ENCODE measurements around the gene C7orf33. TPM values are rescaled to one million over a fixed set of nuclear protein-coding genes. Genes with fewer than 3 reads are reported as not detected.

C7orf33 gene
- total RNA-seq, 2 donors from 2014 or later = not detected

DNA sequence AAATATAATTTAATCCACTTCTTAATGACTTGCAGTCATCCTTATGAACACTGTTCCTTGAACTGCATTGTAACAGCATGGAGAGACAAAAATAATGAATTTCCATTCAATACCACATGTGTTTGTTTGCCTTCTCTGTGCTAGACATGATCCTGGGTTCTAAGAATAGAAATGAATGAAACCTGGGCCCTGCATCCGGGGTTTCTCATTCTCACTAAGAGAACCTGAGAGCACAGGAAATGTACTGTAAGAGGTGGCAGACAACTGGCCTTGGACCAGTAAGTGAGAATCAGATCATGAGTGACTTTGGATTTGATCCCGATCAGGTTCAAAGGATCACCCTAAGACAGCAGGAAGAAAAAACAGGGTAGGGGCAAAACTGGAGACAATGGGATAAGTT lies 70.9 kb downstream of the C7orf33 start:
- Histone ChIP-seq H3K4me1 (ENCODE audit: control insufficient read depth in 1 of 2, low read depth in 2 of 2) (peaks cover 0 to 13% of the 10 kb centered on the region in 2 donors), H3K36me3 (no peaks in the 10 kb centered on the region), H3K4me3 (no peak overlapping the region), H3K27ac (no peak overlapping the region), H3K27me3 (replicated peaks; ENCODE audit: insufficient read depth) (no peaks in the 10 kb centered on the region), H3K9me3 (no peaks in the 10 kb centered on the region)
- TF ChIP-seq, protein P1, sequence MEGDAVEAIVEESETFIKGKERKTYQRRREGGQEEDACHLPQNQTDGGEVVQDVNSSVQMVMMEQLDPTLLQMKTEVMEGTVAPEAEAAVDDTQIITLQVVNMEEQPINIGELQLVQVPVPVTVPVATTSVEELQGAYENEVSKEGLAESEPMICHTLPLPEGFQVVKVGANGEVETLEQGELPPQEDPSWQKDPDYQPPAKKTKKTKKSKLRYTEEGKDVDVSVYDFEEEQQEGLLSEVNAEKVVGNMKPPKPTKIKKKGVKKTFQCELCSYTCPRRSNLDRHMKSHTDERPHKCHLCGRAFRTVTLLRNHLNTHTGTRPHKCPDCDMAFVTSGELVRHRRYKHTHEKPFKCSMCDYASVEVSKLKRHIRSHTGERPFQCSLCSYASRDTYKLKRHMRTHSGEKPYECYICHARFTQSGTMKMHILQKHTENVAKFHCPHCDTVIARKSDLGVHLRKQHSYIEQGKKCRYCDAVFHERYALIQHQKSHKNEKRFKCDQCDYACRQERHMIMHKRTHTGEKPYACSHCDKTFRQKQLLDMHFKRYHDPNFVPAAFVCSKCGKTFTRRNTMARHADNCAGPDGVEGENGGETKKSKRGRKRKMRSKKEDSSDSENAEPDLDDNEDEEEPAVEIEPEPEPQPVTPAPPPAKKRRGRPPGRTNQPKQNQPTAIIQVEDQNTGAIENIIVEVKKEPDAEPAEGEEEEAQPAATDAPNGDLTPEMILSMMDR (IDR thresholded peaks at IDR 0.05) = no peak
- ATAC-seq (ENCODE audit: insufficient number of reproducible peaks, low FRiP score, low read depth) = no peak
- DNase-seq (ENCODE audit: low spot score) = no peak

DNA sequence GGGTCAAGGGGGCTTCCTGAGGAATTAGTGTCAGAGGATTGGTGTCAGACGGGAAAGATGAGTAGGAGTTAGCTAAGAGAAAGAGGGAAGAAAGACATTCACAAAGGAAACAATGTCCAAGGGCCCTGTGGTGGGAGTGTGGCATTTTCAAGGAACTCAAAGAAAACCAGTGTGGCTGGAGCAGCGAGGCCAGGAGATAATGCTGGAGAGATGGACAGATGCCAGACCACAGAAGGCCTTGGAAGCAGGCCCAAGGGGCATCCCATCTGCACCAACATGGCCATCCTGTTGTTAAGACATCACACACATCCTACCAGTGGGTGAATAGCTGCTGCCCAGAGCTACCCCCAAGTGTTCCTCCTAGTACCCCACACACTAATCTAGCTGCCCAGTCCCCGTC lies 72.1 kb downstream of the C7orf33 start:
- H3K27ac ChIP-seq = no peak overlapping the region
- ATAC-seq (ENCODE audit: insufficient number of reproducible peaks, low FRiP score, low read depth) (no peak), DNase-seq (ENCODE audit: low spot score) (no peak)
- H3K4me3 ChIP-seq = no peak overlapping the region
- no peaks in the 10 kb centered on the region for H3K27me3 ChIP-seq (replicated peaks; ENCODE audit: insufficient read depth)
- H3K36me3 ChIP-seq = no peaks in the 10 kb centered on the region
- H3K4me1 ChIP-seq (ENCODE audit: control insufficient read depth in 1 of 2, low read depth in 2 of 2) = peaks cover 0 to 13% of the 10 kb centered on the region in 2 donors
- TF ChIP-seq, protein P1 (IDR thresholded peaks at IDR 0.05) = no peak
- no peaks in the 10 kb centered on the region for H3K9me3 ChIP-seq

DNA sequence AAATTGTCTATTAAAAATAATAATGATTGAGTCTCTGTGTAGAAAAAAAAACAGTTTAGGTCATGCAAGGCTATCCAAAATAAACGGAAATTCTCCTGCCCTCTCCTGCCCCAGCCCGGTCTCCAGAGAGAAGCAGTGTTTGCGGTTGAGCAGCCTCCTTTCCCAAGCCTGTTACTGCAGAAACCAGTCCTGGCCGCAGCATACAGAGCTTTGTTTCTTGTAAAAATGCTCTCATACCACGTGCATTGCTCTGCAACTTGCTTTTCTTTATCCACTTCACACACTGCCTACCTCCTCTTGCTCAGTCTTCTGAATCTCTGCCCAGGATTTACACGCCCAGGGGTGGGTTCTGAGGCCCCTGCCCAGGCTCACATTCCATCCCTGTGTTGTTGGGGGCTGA lies 73.8 kb downstream of the C7orf33 start:
- Histone ChIP-seq H3K4me1 (ENCODE audit: control insufficient read depth in 1 of 2, low read depth in 2 of 2) (peaks cover 0 to 13% of the 10 kb centered on the region in 2 donors), H3K27me3 (replicated peaks; ENCODE audit: insufficient read depth) (no peaks in the 10 kb centered on the region), H3K36me3 (no peaks in the 10 kb centered on the region), H3K27ac (no peak overlapping the region), H3K9me3 (no peaks in the 10 kb centered on the region), H3K4me3 (peak overlapping the region; percentile 4)
- TF ChIP-seq, protein P1 (IDR thresholded peaks at IDR 0.05) = no peak
- DNase-seq (ENCODE audit: low spot score) = no peak
- no peak for ATAC-seq (ENCODE audit: insufficient number of reproducible peaks, low FRiP score, low read depth)

DNA sequence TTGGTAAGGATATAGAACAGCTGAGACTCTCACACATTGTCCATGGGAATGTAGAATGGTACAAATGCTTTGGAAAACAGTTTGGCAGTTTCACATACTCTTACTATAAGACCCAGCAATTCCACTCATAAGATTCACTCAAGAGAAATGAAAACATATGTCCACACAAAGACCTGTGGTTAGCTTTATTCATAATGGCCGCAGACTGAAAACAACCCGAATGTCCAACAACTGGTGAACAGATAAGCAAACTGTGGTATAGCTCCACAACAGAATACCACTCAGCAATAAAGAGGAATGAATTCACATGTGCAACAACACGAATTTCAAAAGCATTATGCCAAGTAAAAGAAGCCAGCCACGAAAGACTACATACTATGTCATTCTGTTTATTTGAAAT lies 74.7 kb downstream of the C7orf33 start:
- DNase-seq (ENCODE audit: low spot score) (no peak), ATAC-seq (ENCODE audit: insufficient number of reproducible peaks, low FRiP score, low read depth) (no peak)
- Histone ChIP-seq H3K27me3 (replicated peaks; ENCODE audit: insufficient read depth) (no peaks in the 10 kb centered on the region), H3K4me3 (no peak overlapping the region), H3K4me1 (ENCODE audit: control insufficient read depth in 1 of 2, low read depth in 2 of 2) (peaks cover 0 to 13% of the 10 kb centered on the region in 2 donors), H3K36me3 (no peaks in the 10 kb centered on the region), H3K9me3 (no peaks in the 10 kb centered on the region), H3K27ac (no peak overlapping the region)
- TF ChIP-seq, protein P1 (IDR thresholded peaks at IDR 0.05) = no peak

Other genes starting within 250 kb of the C7orf33 start
- gene CUL1, start 108.1 kb downstream of the C7orf33 start, total RNA-seq = 10 to 100 TPM; 47.0 to 60.0 TPM

Data from thoracic aorta (tissue), 2 donors.